ENCODE results near the gene CAMKMT. TPM values are rescaled to one million over a fixed set of nuclear protein-coding genes. Genes with fewer than 3 reads are reported as not detected.

Gene CAMKMT
- total RNA-seq, 1 donor from 2014 or later: 9.0 TPM

GRCh38 chr2:44679990-44680389 lies 318.2 kb downstream of the CAMKMT start:
- TF ChIP-seq CTCF (IDR thresholded peaks at IDR 0.05; ENCODE audit: insufficient read depth, low read length, severe bottlenecking): no peak
- FAIRE-seq: no peak

GRCh38 chr2:44680424-44680971 lies 318.8 kb downstream of the CAMKMT start:
- no peaks in the 10 kb centered on the region for H3K27me3 ChIP-seq (ENCODE audit: control insufficient read depth, insufficient read depth, low read length)
- no peaks in the 10 kb centered on the region for H3K36me3 ChIP-seq (ENCODE audit: control insufficient read depth, insufficient read depth, low read length)
- no peak overlapping the region for H3K4me3 ChIP-seq (ENCODE audit: low read depth, low read length)
- FAIRE-seq: no peak
- DNase-seq (ENCODE audit: low read depth): no peak
- TF ChIP-seq CTCF (IDR thresholded peaks at IDR 0.05; ENCODE audit: insufficient read depth, low read length, severe bottlenecking): no peak

More at GRCh38 chr2:44679990-44680389, 318.2 kb downstream of the CAMKMT start:
- H3K36me3 ChIP-seq (ENCODE audit: control insufficient read depth, insufficient read depth, low read length): no peaks in the 10 kb centered on the region
- H3K4me3 ChIP-seq (ENCODE audit: low read depth, low read length): no peak overlapping the region
- no peak for DNase-seq (ENCODE audit: low read depth)
- no peaks in the 10 kb centered on the region for H3K27me3 ChIP-seq (ENCODE audit: control insufficient read depth, insufficient read depth, low read length)

GRCh38 chr2:44680983-44681531 lies 319.3 kb downstream of the CAMKMT start:
- H3K27me3 ChIP-seq (ENCODE audit: control insufficient read depth, insufficient read depth, low read length): no peaks in the 10 kb centered on the region
- no peak for DNase-seq (ENCODE audit: low read depth)
- no peak for FAIRE-seq
- TF ChIP-seq CTCF (IDR thresholded peaks at IDR 0.05; ENCODE audit: insufficient read depth, low read length, severe bottlenecking): no peak
- H3K36me3 ChIP-seq (ENCODE audit: control insufficient read depth, insufficient read depth, low read length): no peaks in the 10 kb centered on the region
- H3K4me3 ChIP-seq (ENCODE audit: low read depth, low read length): no peak overlapping the region

- FAIRE-seq (no peak), DNase-seq (ENCODE audit: low read depth) (no peak)
- H3K36me3 ChIP-seq (ENCODE audit: control insufficient read depth, insufficient read depth, low read length): no peaks in the 10 kb centered on the region
- no peak overlapping the region for H3K4me3 ChIP-seq (ENCODE audit: low read depth, low read length)
- TF ChIP-seq CTCF (IDR thresholded peaks at IDR 0.05; ENCODE audit: insufficient read depth, low read length, severe bottlenecking): no peak
- H3K27me3 ChIP-seq (ENCODE audit: control insufficient read depth, insufficient read depth, low read length): no peaks in the 10 kb centered on the region
Measured at GRCh38 chr2:44682459-44682858, 320.7 kb downstream of the CAMKMT start.

GRCh38 chr2:44684559-44684958 lies 322.8 kb downstream of the CAMKMT start:
- DNase-seq (ENCODE audit: low read depth) (no peak), FAIRE-seq (no peak)
- Histone ChIP-seq H3K36me3 (ENCODE audit: control insufficient read depth, insufficient read depth, low read length) (no peaks in the 10 kb centered on the region), H3K4me3 (ENCODE audit: low read depth, low read length) (no peak overlapping the region), H3K27me3 (ENCODE audit: control insufficient read depth, insufficient read depth, low read length) (no peaks in the 10 kb centered on the region)
- no peak for TF ChIP-seq CTCF (IDR thresholded peaks at IDR 0.05; ENCODE audit: insufficient read depth, low read length, severe bottlenecking)

- no peak for FAIRE-seq
- H3K36me3 ChIP-seq (ENCODE audit: control insufficient read depth, insufficient read depth, low read length): no peaks in the 10 kb centered on the region
- peak; percentile 88 for DNase-seq (ENCODE audit: low read depth)
- H3K4me3 ChIP-seq (ENCODE audit: low read depth, low read length): no peak overlapping the region
- H3K27me3 ChIP-seq (ENCODE audit: control insufficient read depth, insufficient read depth, low read length): no peaks in the 10 kb centered on the region
- no peak for TF ChIP-seq CTCF (IDR thresholded peaks at IDR 0.05; ENCODE audit: insufficient read depth, low read length, severe bottlenecking)
Measured at GRCh38 chr2:44686561-44686960, 324.8 kb downstream of the CAMKMT start.
